H9 (cell line): ENCODE results near the gene KIAA1328. TPM values are rescaled to one million over a fixed set of nuclear protein-coding genes. Genes with fewer than 3 reads are reported as not detected.

Experiments
- DNase-seq: peaks from one replicate; pipeline ENCODE4 v3.0.0-alpha.2; 2017
- H2AFZ ChIP-seq: one replicate; pipeline ENCODE4 v1.6.1; 2013; ENCODE audit warnings: mild to moderate bottlenecking, low read length, control low read depth, moderate library complexity
- H2AK5ac ChIP-seq: 2 replicates; pipeline ENCODE4 v1.6.1; 2013; ENCODE audit warnings: low read length, control low read depth, mixed read lengths; ENCODE audit not compliant: insufficient read length
- H2BK120ac ChIP-seq: one replicate; pipeline ENCODE4 v1.6.1; 2013; ENCODE audit warnings: low read depth, mild to moderate bottlenecking, low read length, control low read depth, inconsistent platforms; ENCODE audit not compliant: poor library complexity, severe bottlenecking
- H2BK12ac ChIP-seq: 2 replicates; pipeline ENCODE4 v1.6.1; 2013; ENCODE audit warnings: low read length, control low read depth, mixed read lengths, low read depth; ENCODE audit not compliant: insufficient read length
- H2BK15ac ChIP-seq: 2 replicates; pipeline ENCODE4 v1.6.1; 2013; ENCODE audit warnings: low read depth, low read length, control low read depth
- H2BK20ac ChIP-seq: one replicate; pipeline ENCODE4 v1.6.1; 2013; ENCODE audit warnings: low read depth, mild to moderate bottlenecking, low read length, control low read depth, inconsistent platforms; ENCODE audit not compliant: poor library complexity, severe bottlenecking
- H2BK5ac ChIP-seq: 2 replicates; pipeline ENCODE4 v1.6.1; 2013; ENCODE audit warnings: low read length, control low read depth, mixed read lengths; ENCODE audit not compliant: insufficient read length
- H3K14ac ChIP-seq: 2 replicates; pipeline ENCODE4 v1.6.1; 2013; ENCODE audit warnings: low read length, control low read depth; ENCODE audit not compliant: insufficient read depth
- H3K18ac ChIP-seq: 2 replicates; pipeline ENCODE4 v1.6.1; 2013; ENCODE audit warnings: low read depth, mild to moderate bottlenecking, mixed read lengths, low read length, control low read depth; ENCODE audit not compliant: insufficient read length
- H3K23ac ChIP-seq: 2 replicates; pipeline ENCODE4 v1.6.1; 2013; ENCODE audit warnings: low read length, control low read depth, mixed read lengths, low read depth; ENCODE audit not compliant: insufficient read length
- H3K23me2 ChIP-seq: 2 replicates; pipeline ENCODE4 v1.6.1; 2013; ENCODE audit warnings: low read depth, mild to moderate bottlenecking, mixed read lengths, low read length, control low read depth; ENCODE audit not compliant: insufficient read length, poor library complexity, severe bottlenecking
- H3K27ac ChIP-seq: 2 replicates; pipeline ENCODE4 v1.5.1; 2013; ENCODE audit warnings: low read length, control low read depth, mixed read lengths, low read depth; ENCODE audit not compliant: insufficient read length
- H3K27me3 ChIP-seq: 2 replicates; pipeline ENCODE4 v1.6.1; 2013; ENCODE audit warnings: low read length, control low read depth, inconsistent platforms; ENCODE audit not compliant: insufficient read depth
- H3K4ac ChIP-seq: 2 replicates; pipeline ENCODE4 v1.6.1; 2013; ENCODE audit warnings: low read depth, mild to moderate bottlenecking, control low read depth, inconsistent platforms, low read length, moderate library complexity
- H3K4me1 ChIP-seq: 2 replicates; pipeline ENCODE4 v1.6.1; 2013; ENCODE audit warnings: low read length, control low read depth, inconsistent platforms; ENCODE audit not compliant: insufficient read depth
- H3K4me2 ChIP-seq: 2 replicates; pipeline ENCODE4 v1.6.1; 2013; ENCODE audit warnings: low read length, control low read depth, mixed read lengths; ENCODE audit not compliant: insufficient read length, insufficient read depth
- H3K56ac ChIP-seq: 2 replicates; pipeline ENCODE4 v1.6.1; 2013; ENCODE audit warnings: low read depth, mild to moderate bottlenecking, mixed read lengths, low read length, control low read depth; ENCODE audit not compliant: insufficient read length
- H3K79me1 ChIP-seq: 2 replicates; pipeline ENCODE4 v1.6.1; 2013; ENCODE audit warnings: low read depth, mild to moderate bottlenecking, moderate library complexity, low read length, control low read depth, inconsistent platforms; ENCODE audit not compliant: insufficient read depth, poor library complexity, severe bottlenecking
- H3K79me2 ChIP-seq: 2 replicates; pipeline ENCODE4 v1.6.1; 2013; ENCODE audit warnings: low read length, control low read depth, inconsistent platforms; ENCODE audit not compliant: insufficient read depth
- H3K9ac ChIP-seq: 2 replicates; pipeline ENCODE4 v1.6.1; 2013; ENCODE audit warnings: low read length, control low read depth, mixed read lengths; ENCODE audit not compliant: insufficient read length; ENCODE audit errors: extremely low read depth
- H3K9me3 ChIP-seq: one replicate; pipeline ENCODE4 v1.6.1; 2013; ENCODE audit warnings: low read depth, low read length, inconsistent platforms; ENCODE audit not compliant: control insufficient read depth
- H3T11ph ChIP-seq: one replicate; pipeline ENCODE4 v1.6.1; 2013; ENCODE audit warnings: mild to moderate bottlenecking, low read length, control low read depth, inconsistent platforms
- H4K20me1 ChIP-seq: one replicate; pipeline ENCODE4 v1.6.1; 2013; ENCODE audit not compliant: control insufficient read depth, insufficient read length, insufficient read depth
- H4K5ac ChIP-seq: 2 replicates; pipeline ENCODE4 v1.6.1; 2013; ENCODE audit warnings: low read depth, mild to moderate bottlenecking, mixed read lengths, low read length, control low read depth; ENCODE audit not compliant: insufficient read length
- H4K8ac ChIP-seq: replicated peaks from 2 replicates; pipeline ENCODE4 v1.6.1; 2013; ENCODE audit warnings: low read length, control low read depth, mixed read lengths, low read depth; ENCODE audit not compliant: insufficient read length
- H4K91ac ChIP-seq: 2 replicates; pipeline ENCODE4 v1.6.1; 2013; ENCODE audit warnings: low read depth, mild to moderate bottlenecking, moderate library complexity, mixed read lengths, low read length, control low read depth; ENCODE audit not compliant: insufficient read length
- H3K27ac Mint-ChIP-seq, 3 experiments: 2 replicates in 2 of 3; 3 replicates in 1 of 3; pipeline ENCODE4 v1.8.0; 2020 to 2021; ENCODE audit warnings: mixed read lengths in 3 of 3, mild to moderate bottlenecking in 1 of 3, moderate library complexity in 1 of 3
- H3K27me3 Mint-ChIP-seq: 2 replicates; pipeline ENCODE4 v1.8.0; 2021; ENCODE audit warnings: low read depth, mild to moderate bottlenecking, moderate library complexity, mixed read lengths
- H3K36me3 Mint-ChIP-seq, 3 experiments: 2 replicates in 2 of 3; 3 replicates in 1 of 3; pipeline ENCODE4 v1.8.0; 2020 to 2021; ENCODE audit warnings: low read depth in 3 of 3, mixed read lengths in 3 of 3; ENCODE audit not compliant: insufficient read depth in 1 of 3
- H3K4me1 Mint-ChIP-seq, 2 experiments: 2 replicates each; pipeline ENCODE4 v1.8.0; 2020; ENCODE audit warnings: mixed read lengths in 2 of 2
- H3K4me3 Mint-ChIP-seq, 2 experiments: 2 replicates in 1 of 2; 3 replicates in 1 of 2; pipeline ENCODE4 v1.8.0; 2020 to 2021; ENCODE audit warnings: mild to moderate bottlenecking in 2 of 2, mixed read lengths in 2 of 2, moderate library complexity in 1 of 2
- H3K9me3 Mint-ChIP-seq, 2 experiments: 2 replicates in 1 of 2; 3 replicates in 1 of 2; pipeline ENCODE4 v1.8.0; 2020; ENCODE audit warnings: mild to moderate bottlenecking in 2 of 2, mixed read lengths in 2 of 2, moderate library complexity in 1 of 2
- CTCF ChIP-seq: fragments of 200-600 bp; sonication (generic); conservative IDR thresholded peaks from 3 replicates; pipeline ENCODE4 v1.8.0; 2021; ENCODE audit warnings: antibody characterized with exemption, mild to moderate bottlenecking
- WGBS: extraction: QIAGEN DNeasy Blood & Tissue Kit; methylation state at CpG from one replicate; pipeline ENCODE4 v1.1.7; 2013; ENCODE audit warnings: missing lambda C conversion rate, low lambda C conversion rate, mixed read lengths; ENCODE audit not compliant: insufficient read length; ENCODE audit errors: extremely low coverage; 5-methylcytosine and 5-hydroxymethylcytosine counted together
- total RNA-seq: library from RNA; stranded (reverse); gene quantifications from 2 replicates; pipeline ENCODE4 v1.2.1, GENCODE V29; 2021

The KIAA1328 gene
- total RNA-seq, 1 experiment from 2014 or later = 4.9 TPM

GRCh38 chr18:36974686-36975085 is 145.8 kb downstream of the KIAA1328 start:
- peaks cover 0 to 18% (median 5%) of the 10 kb centered on the region in 3 experiments; a peak in 4 of 7 replicates for H3K36me3 Mint-ChIP-seq
- Histone ChIP-seq H2BK12ac (no peak overlapping the region), H2BK5ac (no peak overlapping the region), H3K27me3 (no peaks in the 10 kb centered on the region), H2BK15ac (no peak overlapping the region), H2BK120ac (no peak overlapping the region), H2BK20ac (no peak overlapping the region), H3K27ac (no peak overlapping the region), H3K18ac (no peak overlapping the region), H3K4me2 (no peak overlapping the region), H3K56ac (no peak overlapping the region), H3K4ac (no peak overlapping the region), H3K23ac (no peak overlapping the region), H2AFZ (no peak overlapping the region), H3K9me3 (no peaks in the 10 kb centered on the region), H4K5ac (no peak overlapping the region), H3K79me2 (no peaks in the 10 kb centered on the region), H3K23me2 (no peaks in the 10 kb centered on the region), H3K4me1 (no peaks in the 10 kb centered on the region), H3K9ac (no peak overlapping the region), H3K14ac (no peak overlapping the region), H3T11ph (no peak overlapping the region), H4K8ac (no peak overlapping the region), H3K79me1 (no peaks in the 10 kb centered on the region), H2AK5ac (no peak overlapping the region), H4K91ac (no peak overlapping the region), H4K20me1 (no peaks in the 10 kb centered on the region)
- WGBS = no CpG with 5 or more reads among the region's 3 CpGs
- H3K9me3 Mint-ChIP-seq = peaks cover 8 to 12% of the 10 kb centered on the region in 2 experiments; a peak in 4 of 5 replicates
- H3K4me1 Mint-ChIP-seq = no peaks in the 10 kb centered on the region
- H3K27me3 Mint-ChIP-seq = no peaks in the 10 kb centered on the region
- no peak overlapping the region for H3K4me3 Mint-ChIP-seq
- DNase-seq = no peak
- TF ChIP-seq CTCF = no peak
- no peak overlapping the region for H3K27ac Mint-ChIP-seq
